ENCODE measurements around the gene ANTXRL.
"Not testable (repeated sequence)": the region's sequence is repeated elsewhere in the genome, so short reads cannot be mapped to it uniquely, and the experiment has no call there.

ANTXRL gene

GRCh38 chr10:46273506-46274477 is 13.0 kb upstream of the ANTXRL start:
- no peak for DNase-seq (ENCODE audit: extremely low read depth, insufficient read length)
- Histone ChIP-seq H3K36me3 (ENCODE audit: control insufficient read depth, insufficient read depth, low read length) (no peaks in the 10 kb centered on the region), H3K27me3 (replicated peaks; ENCODE audit: control insufficient read depth, insufficient read depth, low read length) (no peaks in the 10 kb centered on the region), H3K4me3 (replicated peaks; ENCODE audit: low read depth, low read length) (no peak overlapping the region)
- TF ChIP-seq CTCF (IDR thresholded peaks at IDR 0.05; ENCODE audit: insufficient read depth, low read length, poor library complexity, severe bottlenecking), result no peak

GRCh38 chr10:46277840-46278239 is 9.0 kb upstream of the ANTXRL start:
- H3K27me3 ChIP-seq (replicated peaks; ENCODE audit: control insufficient read depth, insufficient read depth, low read length), result no peaks in the 10 kb centered on the region
- no peak overlapping the region for H3K4me3 ChIP-seq (replicated peaks; ENCODE audit: low read depth, low read length)
- no peak for TF ChIP-seq CTCF (IDR thresholded peaks at IDR 0.05; ENCODE audit: insufficient read depth, low read length, poor library complexity, severe bottlenecking)
- no peak for DNase-seq (ENCODE audit: extremely low read depth, insufficient read length)
- no peaks in the 10 kb centered on the region for H3K36me3 ChIP-seq (ENCODE audit: control insufficient read depth, insufficient read depth, low read length)

- H3K4me3 ChIP-seq (replicated peaks; ENCODE audit: low read depth, low read length); H3K27me3 ChIP-seq (replicated peaks; ENCODE audit: control insufficient read depth, insufficient read depth, low read length); DNase-seq (ENCODE audit: extremely low read depth, insufficient read length); H3K36me3 ChIP-seq (ENCODE audit: control insufficient read depth, insufficient read depth, low read length): not testable (repeated sequence)
Observed at GRCh38 chr10:46282421-46282831, 4.4 kb upstream of the ANTXRL start.

- no peaks in the 10 kb centered on the region; the same call in 1 of the 2 replicates for H3K27me3 ChIP-seq (replicated peaks; ENCODE audit: control insufficient read depth, insufficient read depth, low read length)
- TF ChIP-seq CTCF (IDR thresholded peaks at IDR 0.05; ENCODE audit: insufficient read depth, low read length, poor library complexity, severe bottlenecking), result no peak
- H3K4me3 ChIP-seq (replicated peaks; ENCODE audit: low read depth, low read length), result peak overlapping the region; percentile 44
- H3K36me3 ChIP-seq (ENCODE audit: control insufficient read depth, insufficient read depth, low read length), result no peaks in the 10 kb centered on the region
- peak; percentile 43 for DNase-seq (ENCODE audit: extremely low read depth, insufficient read length)
Observed at GRCh38 chr10:46282842-46283574, 3.8 kb upstream of the ANTXRL start.

- no peak overlapping the region for H3K4me3 ChIP-seq (replicated peaks; ENCODE audit: low read depth, low read length)
- TF ChIP-seq CTCF (IDR thresholded peaks at IDR 0.05; ENCODE audit: insufficient read depth, low read length, poor library complexity, severe bottlenecking), result no peak
- no peak for DNase-seq (ENCODE audit: extremely low read depth, insufficient read length)
Observed at GRCh38 chr10:46283580-46284285, 3.1 kb upstream of the ANTXRL start.

More at GRCh38 chr10:46283580-46284285, 3.1 kb upstream of the ANTXRL start:
- H3K27me3 ChIP-seq (replicated peaks; ENCODE audit: control insufficient read depth, insufficient read depth, low read length), result no peaks in the 10 kb centered on the region; the same call in 1 of the 2 replicates
- no peaks in the 10 kb centered on the region for H3K36me3 ChIP-seq (ENCODE audit: control insufficient read depth, insufficient read depth, low read length)

All from GM06990 (cell line).